ENCODE data around the gene FLCN. TPM values are rescaled to one million over a fixed set of nuclear protein-coding genes. Genes with fewer than 3 reads are reported as not detected.

The FLCN gene
- polyA plus RNA-seq, 3 donors from 2014 or later, result 1.4 to 6.6 (median 5.9) TPM

DNA sequence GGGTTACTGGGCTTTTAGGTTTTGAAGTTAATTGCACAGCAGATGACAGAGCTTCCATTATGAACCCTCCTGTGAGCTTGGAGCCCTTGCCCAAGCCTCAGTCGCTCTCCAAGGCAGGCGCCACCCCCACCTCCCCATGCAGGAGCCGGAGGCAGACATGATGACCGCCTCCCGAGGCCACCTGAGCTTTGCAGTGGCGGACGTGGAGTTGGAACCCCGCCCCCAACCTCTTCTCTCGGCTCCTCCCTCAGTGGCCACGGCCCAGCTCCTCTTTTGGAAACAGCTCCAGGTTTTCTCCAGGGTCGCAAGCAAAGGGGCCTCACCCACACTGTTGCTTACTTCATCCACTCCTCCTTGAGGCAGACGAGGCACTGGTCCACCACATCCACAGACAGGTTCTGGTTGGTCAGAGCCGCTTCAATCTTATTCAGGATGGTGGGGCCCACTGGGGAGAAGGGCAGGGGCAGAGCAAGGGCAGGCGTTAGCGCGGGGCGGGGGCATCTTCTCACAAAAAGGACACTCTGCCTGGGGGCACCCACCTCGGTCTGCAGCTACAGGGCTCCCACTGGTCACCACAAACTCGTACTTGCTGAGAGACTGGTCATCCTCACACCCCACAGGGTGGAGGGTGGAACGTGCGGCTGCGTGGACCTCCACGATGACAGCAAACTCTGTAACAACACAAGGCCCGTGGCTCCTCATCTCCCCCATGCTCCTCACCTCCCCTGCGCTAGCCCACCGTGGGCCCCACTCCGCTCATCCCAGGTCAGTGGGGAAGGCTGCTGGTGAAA lies 22.1 kb downstream of the FLCN start:
- no peak overlapping the region for H3K4me3 Mint-ChIP-seq
- H3K27ac Mint-ChIP-seq, result peak overlapping the region in 1 of 6 donors; percentile 34
- H3K9me3 Mint-ChIP-seq, result no peaks in the 10 kb centered on the region
- no peaks in the 10 kb centered on the region for H3K4me1 Mint-ChIP-seq
- DNase-seq, result no peak
- no peaks in the 10 kb centered on the region for H3K27me3 Mint-ChIP-seq (ENCODE audit: low read depth in 3 of 3)
- H3K36me3 Mint-ChIP-seq, result peaks cover 15 to 23% (median 22%) of the 10 kb centered on the region in 3 donors

DNA sequence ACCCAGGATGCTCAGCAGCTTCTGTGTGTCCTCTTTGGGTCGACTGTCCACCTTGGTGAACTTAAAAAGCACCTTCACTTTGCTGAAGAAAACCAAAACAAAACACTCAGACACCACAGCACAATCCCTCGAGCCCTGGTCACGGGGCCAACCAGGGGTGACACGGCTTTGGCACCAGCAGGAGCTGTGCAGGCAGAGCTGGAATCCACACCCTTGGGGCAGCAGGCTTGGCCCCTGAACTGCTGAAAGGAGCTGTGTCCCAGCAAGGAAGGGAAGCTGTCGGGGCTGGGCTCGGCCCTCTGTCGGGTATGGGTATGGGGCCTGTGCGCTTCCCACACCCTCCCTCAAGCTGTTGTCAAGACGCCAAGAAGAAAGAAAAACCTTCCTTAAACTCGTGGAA lies 23.2 kb downstream of the FLCN start:
- Mint-ChIP-seq H3K4me3 (no peak overlapping the region), H3K4me1 (no peaks in the 10 kb centered on the region), H3K27me3 (ENCODE audit: low read depth in 3 of 3) (no peaks in the 10 kb centered on the region), H3K36me3 (peaks cover 15 to 23% (median 19%) of the 10 kb centered on the region in 3 donors), H3K27ac (no peak overlapping the region), H3K9me3 (no peaks in the 10 kb centered on the region)
- no peak for DNase-seq

DNA sequence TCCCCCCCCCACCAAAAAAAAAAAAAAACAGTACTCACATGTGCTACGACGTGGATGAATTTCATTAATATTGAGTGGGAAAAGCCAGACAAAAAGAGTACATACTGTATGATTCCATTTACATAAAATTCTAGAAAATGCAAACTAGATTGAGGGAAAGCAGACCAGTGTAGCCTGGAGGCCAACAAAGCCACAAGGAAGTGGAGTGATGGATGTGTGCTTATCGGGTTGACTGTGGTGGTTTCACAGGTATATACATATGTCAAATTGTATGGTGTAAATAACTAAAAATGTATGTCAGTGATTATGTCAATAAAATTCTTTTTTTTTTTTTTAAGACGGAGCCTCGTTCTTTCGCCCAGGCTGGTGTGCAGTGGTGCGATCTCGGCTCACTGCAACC lies 29.0 kb downstream of the FLCN start:
- Mint-ChIP-seq H3K9me3 (no peaks in the 10 kb centered on the region), H3K27ac (peak overlapping the region in 4 of 6 donors; percentile 28 to 62 (median 57)), H3K4me1 (peaks cover 39 to 43% of the 10 kb centered on the region in 2 donors), H3K36me3 (peaks cover 0 to 4% (median 4%) of the 10 kb centered on the region in 3 donors), H3K4me3 (no peak overlapping the region), H3K27me3 (ENCODE audit: low read depth in 3 of 3) (peaks cover 5 to 19% (median 10%) of the 10 kb centered on the region in 3 donors)
- DNase-seq, result peak in 2 of 3 donors; percentile 29 to 32

DNA sequence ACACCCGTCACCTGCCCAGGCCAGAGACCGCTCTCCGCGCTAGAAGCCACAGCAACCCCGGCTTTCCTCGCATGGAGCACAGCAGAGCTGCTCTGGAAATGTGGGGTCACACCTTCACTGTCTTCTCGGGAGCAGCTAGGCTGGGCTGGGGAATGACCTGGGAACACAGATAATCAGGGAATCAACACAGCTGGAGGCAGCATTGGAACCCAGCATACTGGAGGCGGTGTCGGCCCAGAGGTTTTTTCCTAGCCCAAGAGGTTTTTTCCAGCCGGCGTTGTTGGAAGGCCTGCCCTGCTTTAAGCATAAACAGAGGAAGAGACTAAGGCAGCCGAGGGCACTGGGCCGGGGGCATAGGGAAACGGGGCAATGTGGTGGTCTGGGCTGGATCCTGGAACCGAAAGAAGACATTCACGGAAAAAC lies 30.0 kb downstream of the FLCN start:
- Mint-ChIP-seq H3K27me3 (ENCODE audit: low read depth in 3 of 3) (peaks cover 5 to 19% (median 10%) of the 10 kb centered on the region in 3 donors), H3K9me3 (no peaks in the 10 kb centered on the region), H3K4me1 (peaks cover 45 to 53% of the 10 kb centered on the region in 2 donors), H3K36me3 (peaks cover 0 to 3% (median 0%) of the 10 kb centered on the region in 3 donors), H3K27ac (peak overlapping the region in 5 of 6 donors; percentile 12 to 82 (median 76)), H3K4me3 (peak overlapping the region; percentile 42 to 70 (median 53))
- no peak for DNase-seq

DNA sequence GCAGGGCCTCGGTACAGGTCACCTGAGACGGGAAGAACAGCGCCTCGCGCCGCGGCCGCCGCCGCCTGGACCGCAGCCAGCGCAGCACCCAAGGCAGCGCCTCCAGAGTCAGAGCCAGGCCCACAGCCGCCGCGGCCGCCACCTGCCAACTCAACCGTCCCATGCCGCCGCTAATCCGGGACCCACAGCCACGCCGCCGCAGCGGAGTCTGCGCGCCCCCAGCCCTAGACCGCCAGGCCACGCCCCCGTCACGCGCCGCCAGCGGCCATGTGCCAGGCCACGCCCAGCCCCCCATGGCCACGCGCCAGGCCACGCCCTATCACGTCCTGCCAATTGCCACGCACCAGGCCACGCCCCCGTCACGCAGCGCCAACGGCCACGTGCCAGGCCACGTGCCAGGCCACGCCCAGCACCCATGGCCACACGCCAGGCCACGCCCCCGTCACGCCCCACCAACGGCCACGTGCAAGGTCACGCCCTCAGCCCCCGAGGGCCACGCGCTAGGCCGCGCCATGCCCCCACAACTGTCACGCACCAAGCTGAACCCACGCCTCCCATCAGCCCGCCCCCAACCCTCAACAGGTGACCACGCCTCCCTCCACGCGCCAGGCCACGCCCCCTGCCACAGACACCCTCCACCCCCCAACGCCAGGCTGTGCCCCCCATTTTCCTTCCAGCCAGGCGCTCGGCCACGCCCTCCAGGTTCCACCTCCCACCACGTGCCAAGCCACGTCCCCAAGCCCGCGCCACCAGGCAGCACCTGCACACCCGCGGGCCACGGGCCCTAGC lies 30.6 kb downstream of the FLCN start, which contains the start of gene PLD6:
Gene PLD6, minus strand, starts transcription at position 210 of the 789 bp plus-strand sequence. Its CDS starts 47 bp downstream, at position 163.
- peaks cover 45 to 53% of the 10 kb centered on the region in 2 donors for H3K4me1 Mint-ChIP-seq
- peaks cover 5 to 19% (median 10%) of the 10 kb centered on the region in 3 donors for H3K27me3 Mint-ChIP-seq (ENCODE audit: low read depth in 3 of 3)
- peaks cover 0 to 3% (median 0%) of the 10 kb centered on the region in 3 donors for H3K36me3 Mint-ChIP-seq
- peak within 1 kb of the TSS; percentile 72 to 90 (median 83) for H3K4me3 Mint-ChIP-seq
- peak; percentile 87 to 92 (median 87) for DNase-seq
- no peaks in the 10 kb centered on the region for H3K9me3 Mint-ChIP-seq
- peak within 1 kb of the TSS; percentile 60 to 87 (median 77) for H3K27ac Mint-ChIP-seq

DNA sequence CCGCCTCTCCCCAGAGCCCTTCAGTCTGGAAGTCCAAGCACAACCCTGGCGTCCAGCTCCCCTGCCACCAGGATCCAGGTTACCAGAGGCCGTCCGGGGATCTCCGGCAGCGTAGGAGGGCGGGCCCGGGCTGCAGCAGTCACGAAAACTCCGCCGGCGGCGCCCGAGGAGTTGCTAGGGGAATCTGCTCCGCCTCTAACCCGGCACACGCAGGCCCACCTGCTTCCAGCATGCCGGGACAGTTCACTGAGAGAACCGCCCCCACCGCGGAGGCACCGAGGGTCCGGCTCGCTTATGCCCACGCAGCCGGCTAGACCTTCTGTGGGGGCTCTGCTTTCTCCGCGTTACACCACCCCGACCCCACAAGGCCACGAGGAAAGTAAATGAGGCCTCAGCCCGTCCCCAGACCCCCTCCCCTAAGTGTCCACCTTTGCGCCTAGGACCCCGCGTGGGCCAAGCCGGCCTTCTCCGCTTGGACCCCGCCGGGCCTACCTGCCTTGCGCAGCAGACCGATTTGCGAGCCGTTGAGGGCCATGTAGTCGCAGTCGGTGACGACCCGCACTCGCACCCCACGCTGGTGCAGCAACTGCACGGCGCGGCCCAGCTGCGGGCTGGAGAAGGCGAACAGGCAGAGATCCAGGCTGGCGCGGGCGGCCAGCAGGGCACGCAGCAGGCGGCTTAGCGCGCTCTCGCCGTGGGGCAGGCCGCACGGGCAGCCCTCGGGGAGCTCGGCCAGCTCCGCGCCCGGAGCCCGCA lies 31.4 kb downstream of the FLCN start:
- H3K9me3 Mint-ChIP-seq, result no peaks in the 10 kb centered on the region
- peak overlapping the region; percentile 60 to 87 (median 72) for H3K27ac Mint-ChIP-seq
- H3K27me3 Mint-ChIP-seq (ENCODE audit: low read depth in 3 of 3), result peaks cover 5 to 19% (median 10%) of the 10 kb centered on the region in 3 donors
- H3K4me3 Mint-ChIP-seq, result peak overlapping the region; percentile 72 to 90 (median 83)
- H3K4me1 Mint-ChIP-seq, result peaks cover 45 to 53% of the 10 kb centered on the region in 2 donors
- peak; percentile 27 to 42 (median 30) for DNase-seq
- peaks cover 0 to 3% (median 0%) of the 10 kb centered on the region in 3 donors for H3K36me3 Mint-ChIP-seq

DNA sequence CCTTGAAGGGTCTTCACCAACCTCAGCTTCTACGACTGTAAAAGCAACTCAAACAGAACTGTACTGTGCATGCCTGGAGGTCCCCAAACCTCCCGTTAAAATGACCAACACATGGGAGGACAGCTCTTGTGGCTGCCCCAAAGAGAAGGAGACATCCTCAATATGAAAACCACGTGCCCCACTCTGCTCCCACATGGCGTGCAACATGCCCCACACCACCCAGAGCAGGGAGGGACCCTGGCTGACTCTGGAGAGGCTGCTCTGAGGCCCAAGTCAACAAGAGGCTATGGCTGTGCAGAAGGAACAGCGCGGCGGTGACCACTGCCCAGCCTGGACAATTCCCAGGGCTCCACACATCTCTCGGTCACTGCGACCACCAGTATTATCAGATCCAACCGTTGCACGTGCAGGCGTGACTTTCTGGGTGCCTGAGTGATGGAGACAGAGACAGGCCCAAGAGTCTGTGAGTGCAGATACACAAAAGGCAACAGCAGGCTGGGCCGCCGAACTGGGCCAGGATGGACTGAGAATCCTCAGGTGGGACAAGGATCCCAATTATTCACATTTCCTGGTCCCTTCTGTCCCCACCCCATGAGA lies 32.2 kb downstream of the FLCN start:
- Mint-ChIP-seq H3K27me3 (ENCODE audit: low read depth in 3 of 3) (peaks cover 5 to 21% (median 10%) of the 10 kb centered on the region in 3 donors), H3K27ac (peak overlapping the region; percentile 50 to 85 (median 72)), H3K4me3 (peak overlapping the region; percentile 72 to 90 (median 83)), H3K9me3 (no peaks in the 10 kb centered on the region), H3K4me1 (peaks cover 45 to 53% of the 10 kb centered on the region in 2 donors), H3K36me3 (peaks cover 0 to 5% (median 3%) of the 10 kb centered on the region in 3 donors)
- DNase-seq, result peak in 1 of 3 donors; percentile 10

DNA sequence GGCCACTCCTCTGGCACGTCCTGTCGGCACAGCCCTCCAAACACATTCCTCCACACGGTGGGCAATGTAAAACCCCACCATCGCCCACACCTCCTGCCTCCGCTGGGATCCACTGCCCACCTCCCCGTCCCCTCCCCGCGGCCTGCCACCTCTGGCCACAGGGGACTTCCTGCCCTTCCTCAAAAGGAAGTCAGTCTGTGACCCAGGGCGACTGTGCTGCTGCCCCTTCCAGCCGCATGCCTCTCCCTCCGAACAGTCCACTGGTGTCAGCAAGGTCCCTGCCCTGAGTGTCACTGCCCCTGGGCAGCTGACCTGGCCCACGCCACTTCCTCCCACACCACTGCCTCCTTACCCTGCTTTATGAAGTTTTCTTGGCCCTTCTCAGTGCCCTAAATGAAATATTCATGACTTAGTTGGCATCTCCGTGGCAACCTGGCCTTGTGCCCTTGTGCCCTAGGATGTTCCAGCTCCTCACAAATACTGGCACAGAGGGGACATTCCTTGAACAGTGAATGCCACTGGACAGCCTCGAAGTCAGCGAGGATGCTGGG lies 32.9 kb downstream of the FLCN start:
- peaks cover 45 to 53% of the 10 kb centered on the region in 2 donors for H3K4me1 Mint-ChIP-seq
- peak overlapping the region; percentile 60 to 88 (median 80) for H3K27ac Mint-ChIP-seq
- no peaks in the 10 kb centered on the region for H3K9me3 Mint-ChIP-seq
- DNase-seq, result peak; percentile 57 to 70 (median 60)
- H3K36me3 Mint-ChIP-seq, result peaks cover 0 to 5% (median 3%) of the 10 kb centered on the region in 3 donors
- H3K4me3 Mint-ChIP-seq, result peak overlapping the region; percentile 72 to 90 (median 83)
- H3K27me3 Mint-ChIP-seq (ENCODE audit: low read depth in 3 of 3), result peaks cover 5 to 21% (median 10%) of the 10 kb centered on the region in 3 donors

DNA sequence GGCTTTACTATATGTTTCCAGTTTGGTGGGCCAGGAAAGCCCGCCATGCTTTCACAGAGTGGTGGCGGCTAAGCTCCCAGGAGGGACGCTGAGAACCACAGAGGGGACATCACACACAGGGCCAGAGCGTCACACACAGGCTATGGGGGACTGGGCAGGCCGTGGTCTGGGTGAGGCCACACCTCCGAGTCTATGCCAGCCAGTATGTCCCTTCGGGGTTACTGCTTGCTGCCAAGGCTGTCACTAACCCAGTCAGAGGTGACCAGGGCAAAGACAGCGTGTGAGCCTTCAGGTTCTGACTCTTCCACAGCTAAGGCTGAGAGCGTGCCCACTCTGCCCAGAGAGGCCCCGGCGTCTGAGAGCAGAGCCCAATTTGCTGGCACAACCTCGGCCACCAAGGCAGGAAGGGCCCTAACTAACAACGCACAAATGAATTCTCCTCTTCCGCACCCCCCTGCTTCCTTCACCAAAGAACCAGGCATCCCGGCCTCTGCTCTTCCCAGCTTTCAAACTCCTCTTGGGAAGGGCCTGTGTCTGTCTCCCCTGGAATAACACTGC lies 33.7 kb downstream of the FLCN start:
- H3K27ac Mint-ChIP-seq, result peak overlapping the region in 5 of 6 donors; percentile 34 to 85 (median 68)
- H3K27me3 Mint-ChIP-seq (ENCODE audit: low read depth in 3 of 3), result peaks cover 5 to 21% (median 10%) of the 10 kb centered on the region in 3 donors

DNA sequence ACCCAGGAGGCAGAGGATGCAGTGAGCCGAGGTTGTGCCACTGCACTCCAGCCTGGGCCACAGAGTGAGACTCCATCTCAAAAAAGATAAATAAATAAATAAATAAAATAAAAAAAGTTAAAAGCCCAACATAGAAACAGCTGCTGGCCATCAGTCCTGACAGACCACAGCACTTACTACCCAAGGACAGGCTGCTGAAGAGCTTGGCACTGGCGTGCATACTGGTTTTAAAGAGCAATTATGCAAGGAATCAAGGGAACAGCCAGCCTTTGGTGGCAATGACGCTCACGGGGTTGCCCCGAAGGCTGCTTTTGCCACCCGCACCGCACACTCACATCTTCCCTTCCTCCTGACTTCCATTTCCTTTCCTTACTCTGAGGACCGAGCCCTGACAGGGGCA lies 35.1 kb downstream of the FLCN start:
- H3K9me3 Mint-ChIP-seq, result no peaks in the 10 kb centered on the region
- no peak for DNase-seq
- peaks cover 5 to 20% (median 10%) of the 10 kb centered on the region in 3 donors for H3K27me3 Mint-ChIP-seq (ENCODE audit: low read depth in 3 of 3)
- H3K36me3 Mint-ChIP-seq, result peaks cover 0 to 5% (median 3%) of the 10 kb centered on the region in 3 donors
- H3K4me3 Mint-ChIP-seq, result no peak overlapping the region
- peaks cover 38 to 40% of the 10 kb centered on the region in 2 donors for H3K4me1 Mint-ChIP-seq
- no peak overlapping the region for H3K27ac Mint-ChIP-seq

More for the DNA sequence above, 33.7 kb downstream of the FLCN start:
- H3K36me3 Mint-ChIP-seq, result peaks cover 0 to 5% (median 3%) of the 10 kb centered on the region in 3 donors
- DNase-seq, result no peak
- H3K9me3 Mint-ChIP-seq, result no peaks in the 10 kb centered on the region
- peak overlapping the region; percentile 72 to 90 (median 83) for H3K4me3 Mint-ChIP-seq
- peaks cover 45 to 53% of the 10 kb centered on the region in 2 donors for H3K4me1 Mint-ChIP-seq

DNA sequence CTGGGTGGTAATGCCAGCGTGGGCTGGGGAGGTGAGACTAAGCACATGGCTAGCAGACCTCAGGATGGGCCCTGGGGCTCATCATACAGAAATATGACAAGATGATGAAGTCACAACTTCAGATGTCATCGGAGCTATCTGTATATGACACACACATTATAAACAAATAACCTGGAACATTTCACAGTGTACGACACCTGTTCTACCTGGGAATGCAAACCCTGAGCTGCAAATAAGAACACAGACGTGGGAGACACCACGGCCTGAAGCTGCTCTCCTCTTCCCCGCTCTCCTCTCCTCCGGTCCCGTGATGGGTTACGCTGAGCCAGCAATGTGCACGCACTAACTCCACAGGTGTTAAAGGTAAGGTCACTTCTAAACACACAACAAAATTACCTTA lies 35.7 kb downstream of the FLCN start:
- Mint-ChIP-seq H3K27ac (no peak overlapping the region), H3K4me3 (no peak overlapping the region), H3K36me3 (peaks cover 0 to 5% (median 3%) of the 10 kb centered on the region in 3 donors), H3K27me3 (ENCODE audit: low read depth in 3 of 3) (peaks cover 4 to 14% (median 5%) of the 10 kb centered on the region in 3 donors), H3K4me1 (peaks cover 34 to 38% of the 10 kb centered on the region in 2 donors), H3K9me3 (no peaks in the 10 kb centered on the region)
- DNase-seq, result no peak

DNA sequence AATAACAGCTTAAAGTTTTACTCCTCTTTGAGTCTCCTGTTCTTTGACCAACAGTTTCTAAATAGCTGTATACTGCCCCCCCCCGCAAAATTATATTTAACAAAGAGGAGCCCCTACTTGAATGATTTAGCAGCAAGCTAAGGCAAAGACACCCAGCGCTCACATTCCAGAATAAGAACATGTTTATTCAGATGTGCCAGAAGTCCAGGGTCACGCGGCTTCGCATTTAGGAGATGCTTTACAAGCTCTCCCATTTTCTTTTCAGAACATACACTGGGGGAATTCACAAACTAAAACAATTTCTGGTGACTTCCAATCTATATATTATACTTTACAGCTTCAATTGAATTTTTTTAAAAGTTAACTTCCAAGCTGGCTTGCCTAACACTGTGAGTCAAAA lies 36.1 kb downstream of the FLCN start:
- H3K27ac Mint-ChIP-seq, result no peak overlapping the region
- DNase-seq, result no peak
- no peak overlapping the region for H3K4me3 Mint-ChIP-seq
- no peaks in the 10 kb centered on the region for H3K9me3 Mint-ChIP-seq
- H3K27me3 Mint-ChIP-seq (ENCODE audit: low read depth in 3 of 3), result peaks cover 2 to 11% (median 4%) of the 10 kb centered on the region in 3 donors
- peaks cover 0 to 5% (median 3%) of the 10 kb centered on the region in 3 donors for H3K36me3 Mint-ChIP-seq
- peaks cover 34 to 38% of the 10 kb centered on the region in 2 donors for H3K4me1 Mint-ChIP-seq

Data from immature natural killer cell (primary cell).